ENCODE data around the gene ZNF319. TPM values are rescaled to one million over a fixed set of nuclear protein-coding genes. Genes with fewer than 3 reads are reported as not detected.

ZNF319 gene
- total RNA-seq, 1 donor, result 4.3 TPM

- DNase-seq (ENCODE audit: insufficient read length, low spot score, missing footprints), result peak; percentile 27
- H4K20me1 ChIP-seq (ENCODE audit: insufficient read depth, low read length), result no peaks in the 10 kb centered on the region
- H3K27ac ChIP-seq (ENCODE audit: low read depth, low read length), result no peak overlapping the region
- no peak overlapping the region for H3K4me3 ChIP-seq (ENCODE audit: insufficient read depth, low read length)
- H3K4me1 ChIP-seq (ENCODE audit: insufficient read depth, low read length), result no peaks in the 10 kb centered on the region
- no peaks in the 10 kb centered on the region for H3K79me2 ChIP-seq (ENCODE audit: insufficient read depth, low read length)
- H3K27me3 ChIP-seq (ENCODE audit: insufficient read depth, low read length), result peaks cover 6% of the 10 kb centered on the region
- no peaks in the 10 kb centered on the region for H3K9me3 ChIP-seq (ENCODE audit: low read depth, low read length)
- H3K4me2 ChIP-seq (ENCODE audit: insufficient read depth, low read length), result no peak overlapping the region
- no peaks in the 10 kb centered on the region for H3K36me3 ChIP-seq (ENCODE audit: insufficient read depth, low read length)
- no peak overlapping the region for H2AFZ ChIP-seq (ENCODE audit: low read length)
- no peak for TF ChIP-seq CTCF (IDR thresholded peaks at IDR 0.05; ENCODE audit: extremely low read depth, low read depth, low read length)
Observed at GRCh38 chr16:57950382-57950781, 50.1 kb downstream of the ZNF319 start.

GRCh38 chr16:57949595-57950238 lies 50.8 kb downstream of the ZNF319 start:
- Histone ChIP-seq H3K4me1 (ENCODE audit: insufficient read depth, low read length) (no peaks in the 10 kb centered on the region), H3K4me2 (ENCODE audit: insufficient read depth, low read length) (no peak overlapping the region), H3K79me2 (ENCODE audit: insufficient read depth, low read length) (no peaks in the 10 kb centered on the region), H4K20me1 (ENCODE audit: insufficient read depth, low read length) (no peaks in the 10 kb centered on the region), H3K27me3 (ENCODE audit: insufficient read depth, low read length) (peaks cover 9% of the 10 kb centered on the region), H3K9me3 (ENCODE audit: low read depth, low read length) (no peaks in the 10 kb centered on the region), H3K4me3 (ENCODE audit: insufficient read depth, low read length) (no peak overlapping the region), H3K36me3 (ENCODE audit: insufficient read depth, low read length) (no peaks in the 10 kb centered on the region), H3K27ac (ENCODE audit: low read depth, low read length) (no peak overlapping the region), H2AFZ (ENCODE audit: low read length) (no peak overlapping the region)
- DNase-seq (ENCODE audit: insufficient read length, low spot score, missing footprints), result no peak
- TF ChIP-seq CTCF (IDR thresholded peaks at IDR 0.05; ENCODE audit: extremely low read depth, low read depth, low read length), result no peak

GRCh38 chr16:57949013-57949412 lies 51.5 kb downstream of the ZNF319 start:
- Histone ChIP-seq H4K20me1 (ENCODE audit: insufficient read depth, low read length) (no peaks in the 10 kb centered on the region), H3K4me1 (ENCODE audit: insufficient read depth, low read length) (no peaks in the 10 kb centered on the region)

GRCh38 chr16:57948027-57948426 lies 52.4 kb downstream of the ZNF319 start:
- H3K9me3 ChIP-seq (ENCODE audit: low read depth, low read length), result no peaks in the 10 kb centered on the region
- H2AFZ ChIP-seq (ENCODE audit: low read length), result no peak overlapping the region
- H3K4me3 ChIP-seq (ENCODE audit: insufficient read depth, low read length), result no peak overlapping the region
- no peak overlapping the region for H3K4me2 ChIP-seq (ENCODE audit: insufficient read depth, low read length)
- no peak for TF ChIP-seq CTCF (IDR thresholded peaks at IDR 0.05; ENCODE audit: extremely low read depth, low read depth, low read length)
- H3K79me2 ChIP-seq (ENCODE audit: insufficient read depth, low read length), result no peaks in the 10 kb centered on the region
- no peaks in the 10 kb centered on the region for H3K36me3 ChIP-seq (ENCODE audit: insufficient read depth, low read length)
- peaks cover 9% of the 10 kb centered on the region for H3K27me3 ChIP-seq (ENCODE audit: insufficient read depth, low read length)
- DNase-seq (ENCODE audit: insufficient read length, low spot score, missing footprints), result peak; percentile 32
- H3K27ac ChIP-seq (ENCODE audit: low read depth, low read length), result no peak overlapping the region
- H3K4me1 ChIP-seq (ENCODE audit: insufficient read depth, low read length), result no peaks in the 10 kb centered on the region
- H4K20me1 ChIP-seq (ENCODE audit: insufficient read depth, low read length), result no peaks in the 10 kb centered on the region

More at GRCh38 chr16:57949013-57949412, 51.5 kb downstream of the ZNF319 start:
- Histone ChIP-seq H3K4me2 (ENCODE audit: insufficient read depth, low read length) (no peak overlapping the region), H2AFZ (ENCODE audit: low read length) (no peak overlapping the region), H3K27ac (ENCODE audit: low read depth, low read length) (no peak overlapping the region), H3K27me3 (ENCODE audit: insufficient read depth, low read length) (peaks cover 9% of the 10 kb centered on the region), H3K9me3 (ENCODE audit: low read depth, low read length) (no peaks in the 10 kb centered on the region), H3K79me2 (ENCODE audit: insufficient read depth, low read length) (no peaks in the 10 kb centered on the region), H3K4me3 (ENCODE audit: insufficient read depth, low read length) (no peak overlapping the region), H3K36me3 (ENCODE audit: insufficient read depth, low read length) (no peaks in the 10 kb centered on the region)
- no peak for TF ChIP-seq CTCF (IDR thresholded peaks at IDR 0.05; ENCODE audit: extremely low read depth, low read depth, low read length)
- peak; percentile 19 for DNase-seq (ENCODE audit: insufficient read length, low spot score, missing footprints)
